ENCODE data around the gene OSBPL5.
A peak's percentile ranks its signal among the peaks of the same experiment; 100 is the strongest.

Gene OSBPL5

DNA sequence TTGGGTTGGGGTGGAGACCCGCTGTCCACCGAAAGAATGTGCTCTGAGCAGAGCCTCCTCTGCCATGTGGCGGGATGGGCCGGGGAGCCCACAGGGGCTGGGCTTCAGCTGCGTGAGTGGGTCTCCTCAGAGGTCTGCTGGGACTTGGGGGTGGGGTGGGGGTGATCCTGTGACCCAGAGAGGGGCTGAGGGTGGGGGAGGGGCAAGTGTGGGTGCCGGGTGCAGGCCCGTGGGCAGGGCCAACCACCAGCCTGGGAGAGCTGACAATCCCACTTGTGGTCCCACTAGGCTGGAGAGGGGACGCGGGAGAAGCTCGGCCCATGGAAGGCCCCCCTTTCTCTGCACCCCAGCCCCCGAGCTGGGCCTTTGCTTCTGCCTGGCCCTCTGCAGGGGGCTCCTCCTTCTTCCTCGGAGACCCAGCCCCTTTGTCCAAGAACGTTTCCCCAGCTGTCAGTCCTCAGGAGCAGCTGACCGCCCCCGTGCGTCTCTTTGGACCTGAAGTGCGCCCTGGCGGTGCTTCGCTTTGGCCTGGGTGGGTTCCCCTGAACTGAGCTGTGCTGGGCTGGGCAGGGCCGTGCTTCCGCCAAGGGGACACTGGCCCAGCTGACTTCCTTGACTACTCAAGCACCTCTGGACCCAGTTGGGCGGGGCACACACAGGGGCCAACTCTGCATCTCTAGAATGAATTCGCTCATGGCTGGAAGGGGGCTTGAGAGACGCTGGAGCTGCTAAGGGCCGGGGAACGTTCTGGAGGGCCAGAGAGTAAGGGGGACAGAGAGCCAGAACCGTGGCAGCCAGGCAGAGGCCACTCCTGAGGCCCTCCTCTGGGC lies 30.2 kb downstream of the OSBPL5 start:
- FAIRE-seq (no peak), DNase-seq (ENCODE audit: low spot score) (no peak)

DNA sequence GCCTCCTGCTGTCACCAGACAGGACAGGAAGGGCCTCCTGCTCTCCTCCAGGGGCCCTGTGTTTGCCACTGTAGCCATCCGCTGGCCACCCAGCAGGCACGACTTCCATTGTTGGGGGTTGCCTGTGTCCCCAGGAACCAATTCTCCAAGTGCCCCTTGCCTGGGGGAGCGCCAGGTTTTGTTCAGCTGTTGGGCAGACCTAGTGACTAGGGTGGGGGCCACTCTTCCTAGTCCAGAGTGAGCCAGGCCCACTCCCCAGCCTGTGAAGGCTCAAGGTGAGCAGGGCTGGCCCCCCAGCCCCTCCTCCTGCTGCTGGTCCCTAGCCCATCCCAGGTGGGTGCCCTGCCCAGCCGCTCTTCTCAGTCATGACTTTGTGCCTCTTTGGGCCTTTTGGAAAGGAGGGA lies 30.9 kb downstream of the OSBPL5 start:
- no peak for DNase-seq (ENCODE audit: low spot score)
- FAIRE-seq: no peak

DNA sequence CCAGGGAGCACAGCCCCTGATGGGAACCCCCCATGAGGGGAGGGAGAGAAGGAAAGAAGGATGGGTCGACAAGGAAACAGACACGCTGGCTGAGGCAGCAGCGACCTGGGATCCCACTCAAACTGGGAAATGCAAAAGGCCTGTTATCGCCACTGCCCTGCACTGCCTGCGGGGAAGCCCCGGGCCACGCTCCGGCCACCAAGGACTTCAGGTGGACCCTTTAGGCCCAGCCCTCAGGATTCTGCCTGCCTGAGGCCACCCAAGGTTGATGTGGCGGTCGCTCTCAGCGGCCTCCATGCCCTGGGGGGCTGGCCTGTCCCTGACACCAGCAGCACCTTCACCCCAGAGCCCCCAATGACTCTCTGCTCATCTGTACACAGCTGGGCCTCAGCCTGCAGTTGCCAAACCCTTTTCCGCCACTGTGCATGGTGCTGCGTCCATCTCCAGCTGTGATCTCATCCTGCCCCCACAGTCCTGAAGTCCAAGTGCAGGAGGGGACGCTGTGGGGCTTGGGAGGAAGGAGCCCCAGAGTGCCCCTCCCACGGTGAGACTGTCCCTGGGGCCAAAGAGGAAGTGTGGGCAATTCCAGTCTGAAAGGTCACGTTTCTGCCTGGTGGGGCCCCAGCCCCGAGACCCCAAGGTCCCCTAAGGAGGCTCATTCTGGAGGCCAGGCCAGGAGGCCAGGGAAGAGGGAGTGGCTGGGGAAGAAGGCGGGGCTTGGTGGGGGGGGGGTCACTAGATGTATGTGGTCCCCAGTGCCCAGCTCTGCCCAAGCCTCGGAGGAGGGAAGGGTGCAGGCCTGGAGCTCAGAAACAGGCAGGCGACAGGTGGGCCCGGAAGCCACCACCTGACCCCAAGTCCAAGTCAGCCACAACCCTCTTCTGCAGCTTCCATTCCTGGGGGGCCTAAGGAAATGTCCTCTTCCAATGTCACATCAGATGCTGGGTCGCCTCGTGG lies 31.6 kb downstream of the OSBPL5 start:
- no peak for DNase-seq (ENCODE audit: low spot score)
- no peak for FAIRE-seq

DNA sequence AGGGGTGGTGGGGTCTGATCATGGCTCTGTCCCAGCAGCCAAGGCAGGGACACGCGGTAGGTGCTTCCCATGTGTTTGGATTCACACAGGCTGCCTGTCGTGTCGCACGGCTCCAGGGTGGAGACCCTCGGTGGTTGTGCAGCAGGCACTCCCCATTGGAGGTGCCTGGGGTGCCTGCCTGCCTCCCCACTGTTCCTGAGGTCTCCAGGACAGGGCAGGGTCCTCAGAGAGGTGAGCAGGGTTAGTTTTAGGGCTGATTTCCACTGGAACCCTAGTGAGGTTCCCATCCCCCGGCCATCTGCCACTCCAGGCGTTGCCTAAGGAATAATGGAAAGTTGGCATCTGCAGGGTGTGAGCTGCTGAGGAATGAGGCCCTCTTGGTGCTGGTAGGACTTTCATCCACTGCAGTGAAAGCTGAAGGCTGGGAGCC lies 32.3 kb downstream of the OSBPL5 start:
- no peak for FAIRE-seq
- DNase-seq (ENCODE audit: low spot score): no peak

DNA sequence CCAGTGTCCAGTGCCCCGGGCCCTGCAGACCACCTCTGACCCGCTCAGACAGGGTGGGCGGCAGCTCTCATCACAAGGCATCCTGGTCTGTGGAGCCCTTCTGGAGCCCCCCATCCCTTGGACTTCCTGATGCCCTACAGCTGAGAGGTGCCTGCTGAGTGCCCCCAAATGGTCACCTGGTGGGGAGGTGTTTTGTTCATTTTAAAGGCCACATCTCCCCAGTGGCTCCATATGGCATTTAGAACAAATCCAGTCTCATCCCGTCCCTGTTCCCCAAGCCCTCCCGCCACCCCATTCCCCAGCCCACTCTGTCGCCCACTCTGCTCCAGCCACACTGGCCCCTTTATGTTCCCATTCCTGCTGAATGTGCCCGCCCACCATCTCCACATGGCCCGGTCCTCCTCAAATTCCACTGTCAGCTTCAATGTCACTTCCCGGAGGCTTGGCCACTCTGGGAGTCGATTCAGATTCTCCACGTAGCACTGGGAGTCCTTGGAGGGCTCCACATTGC lies 32.8 kb downstream of the OSBPL5 start:
- FAIRE-seq (no peak), DNase-seq (ENCODE audit: low spot score) (no peak)

DNA sequence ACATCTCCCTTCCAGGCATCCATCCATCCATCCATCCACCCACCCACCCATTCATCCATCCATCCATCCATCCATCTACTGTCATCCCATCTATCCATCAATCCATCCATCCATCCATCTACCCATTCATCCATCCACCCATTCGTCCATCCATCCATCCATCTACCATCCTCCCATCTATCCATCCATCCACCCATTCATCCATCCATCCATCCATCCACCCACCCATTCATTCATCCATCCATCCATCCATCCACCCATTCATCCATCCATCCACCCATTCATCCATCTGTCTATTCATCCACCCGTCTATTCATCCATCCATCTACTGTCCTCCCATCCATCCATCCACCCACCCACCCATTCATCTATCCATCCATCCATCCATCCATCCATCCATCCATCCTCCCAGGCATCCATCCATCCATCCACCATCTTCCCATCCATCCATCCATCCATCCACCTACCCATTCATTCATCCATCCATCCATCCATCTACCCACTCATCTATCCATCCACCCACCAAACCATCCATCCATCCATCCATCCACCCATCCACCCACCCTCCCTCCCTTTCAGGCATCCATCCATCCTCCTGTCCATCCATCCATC lies 33.7 kb downstream of the OSBPL5 start:
- DNase-seq (ENCODE audit: low spot score) (no peak), FAIRE-seq (no peak)

DNA sequence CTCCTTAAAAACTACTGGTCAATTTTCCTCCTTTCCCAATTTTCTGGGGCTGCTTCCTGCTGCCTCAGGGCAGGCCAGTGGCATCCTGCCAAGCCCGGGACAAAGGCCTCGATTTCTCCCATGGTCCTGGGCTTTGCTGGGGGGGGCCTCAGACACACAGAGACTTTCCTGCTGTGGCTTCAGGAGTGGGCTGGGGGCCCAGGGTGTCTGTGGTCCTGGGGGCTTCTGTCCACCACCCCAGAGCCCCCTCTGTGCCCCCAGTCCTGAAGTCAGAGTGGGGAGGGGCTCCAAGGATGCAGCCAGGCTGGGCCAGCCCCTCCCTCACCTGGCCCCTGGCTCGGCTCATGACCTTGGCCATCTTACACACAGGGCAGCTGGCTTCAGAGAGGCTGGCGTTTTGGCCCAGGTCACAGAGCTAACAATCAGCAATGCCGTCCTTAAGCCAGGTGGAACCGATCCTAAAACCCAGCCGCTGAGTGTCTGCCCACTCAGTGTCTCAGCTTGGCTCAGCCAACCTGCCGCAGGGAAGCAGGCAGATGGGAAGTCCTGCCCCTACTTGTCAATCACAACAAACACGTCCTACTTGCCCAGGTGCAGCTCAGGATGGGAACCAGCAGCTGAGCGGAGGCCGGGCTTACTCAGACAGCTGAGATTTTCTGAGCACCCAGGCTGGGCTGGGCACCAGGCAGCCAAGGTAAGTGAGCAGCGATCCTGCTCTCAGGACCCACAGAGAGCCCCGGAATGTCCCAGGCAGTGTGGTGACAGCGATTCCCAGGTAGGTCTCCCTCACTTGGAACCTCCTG lies 34.6 kb downstream of the OSBPL5 start:
- DNase-seq (ENCODE audit: low spot score) (no peak), FAIRE-seq (no peak)

DNA sequence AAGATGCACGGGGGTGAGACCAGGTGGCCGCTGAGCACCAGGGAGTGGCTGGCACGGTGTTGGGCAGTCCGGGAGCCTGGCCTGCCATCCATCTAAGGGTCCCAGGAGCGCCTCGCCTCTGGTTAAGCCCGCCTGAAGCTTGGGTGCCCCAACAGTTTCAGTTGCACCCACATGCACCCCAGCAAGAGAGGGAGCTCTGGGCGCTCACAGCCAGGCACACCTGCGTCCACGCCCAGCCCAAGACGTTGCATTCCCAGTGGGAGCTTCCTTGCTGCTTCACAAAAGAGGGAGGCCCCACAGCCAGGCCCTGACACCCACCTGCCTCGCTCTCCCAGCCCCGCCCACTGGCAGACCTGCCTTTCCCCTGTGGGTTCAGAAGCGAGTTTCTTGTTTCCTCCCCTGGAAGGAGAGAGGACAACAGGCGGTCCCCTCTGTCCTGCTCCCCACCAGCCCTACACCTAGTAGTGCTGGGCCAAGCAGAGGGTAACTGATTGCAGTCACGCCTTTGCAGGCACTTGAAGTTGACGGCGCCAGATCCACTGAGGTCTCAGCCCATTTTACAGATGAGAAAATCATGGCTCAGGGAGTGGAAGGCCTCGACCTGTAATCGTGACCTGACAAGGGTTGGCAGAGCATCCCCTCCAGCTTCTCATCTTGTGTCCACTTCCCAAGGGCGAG lies 35.4 kb downstream of the OSBPL5 start:
- no peak for DNase-seq (ENCODE audit: low spot score)
- FAIRE-seq: no peak

DNA sequence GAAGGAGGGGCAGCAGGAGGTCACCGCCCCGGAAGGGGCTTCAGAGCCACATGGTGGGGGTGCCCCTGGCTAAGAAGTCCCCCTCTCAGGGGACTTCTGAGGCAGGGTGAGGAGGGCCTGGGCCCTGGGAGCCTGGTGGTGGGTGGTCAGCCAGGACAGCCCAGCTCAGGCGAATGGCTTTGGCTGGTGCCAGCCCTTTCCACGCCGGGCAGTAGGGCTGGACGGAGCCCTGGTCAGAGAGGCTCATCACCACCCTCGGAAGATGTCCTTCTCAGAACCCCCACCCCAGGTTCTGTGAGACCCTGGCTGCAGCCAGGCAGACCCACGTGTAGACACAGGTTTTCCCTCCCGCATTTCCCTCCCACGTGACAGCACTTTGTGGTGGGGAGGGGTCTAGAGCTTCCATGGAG lies 35.9 kb downstream of the OSBPL5 start:
- FAIRE-seq (no peak), DNase-seq (ENCODE audit: low spot score) (no peak)

DNA sequence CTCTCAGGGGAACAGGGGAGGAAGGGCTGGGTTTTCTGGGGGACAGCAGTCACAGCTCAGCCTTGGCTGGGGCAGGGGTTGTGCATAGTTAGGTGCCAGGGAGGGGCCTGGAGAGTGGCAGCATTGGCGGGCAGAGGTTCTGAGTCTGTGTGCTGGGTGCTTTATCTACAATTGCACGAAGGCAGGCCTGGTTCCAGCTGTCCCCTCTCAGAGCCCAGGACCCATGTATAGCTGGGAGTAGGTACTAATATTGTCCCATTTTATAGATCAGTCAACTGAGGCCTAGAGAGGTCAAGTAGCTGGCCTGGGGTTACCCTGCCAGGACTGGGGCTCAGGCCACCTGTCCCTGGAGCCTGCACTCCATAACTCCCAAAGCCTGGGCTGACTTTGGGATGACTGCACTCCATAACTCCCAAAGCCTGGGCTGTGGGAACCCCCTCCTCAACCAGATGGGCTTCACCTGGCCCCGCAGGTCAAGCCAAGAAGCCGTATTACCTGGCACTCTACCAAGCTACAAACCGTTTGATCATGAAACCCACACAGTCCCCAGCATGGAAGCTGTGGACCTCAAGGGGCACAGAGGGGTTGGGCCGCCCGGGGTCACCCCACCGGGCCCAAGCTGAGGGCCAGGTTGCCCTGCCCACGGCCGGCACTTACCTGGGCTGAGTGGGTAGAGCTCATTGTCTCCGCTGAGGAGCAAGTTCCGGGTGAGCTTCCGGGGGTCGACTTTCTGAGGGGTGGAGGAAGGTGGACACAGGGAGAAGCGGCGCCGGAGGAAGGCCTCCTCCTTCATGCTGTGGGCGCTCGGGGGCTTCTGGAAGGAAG lies 36.5 kb downstream of the OSBPL5 start:
- FAIRE-seq (no peak), DNase-seq (ENCODE audit: low spot score) (no peak)

DNA sequence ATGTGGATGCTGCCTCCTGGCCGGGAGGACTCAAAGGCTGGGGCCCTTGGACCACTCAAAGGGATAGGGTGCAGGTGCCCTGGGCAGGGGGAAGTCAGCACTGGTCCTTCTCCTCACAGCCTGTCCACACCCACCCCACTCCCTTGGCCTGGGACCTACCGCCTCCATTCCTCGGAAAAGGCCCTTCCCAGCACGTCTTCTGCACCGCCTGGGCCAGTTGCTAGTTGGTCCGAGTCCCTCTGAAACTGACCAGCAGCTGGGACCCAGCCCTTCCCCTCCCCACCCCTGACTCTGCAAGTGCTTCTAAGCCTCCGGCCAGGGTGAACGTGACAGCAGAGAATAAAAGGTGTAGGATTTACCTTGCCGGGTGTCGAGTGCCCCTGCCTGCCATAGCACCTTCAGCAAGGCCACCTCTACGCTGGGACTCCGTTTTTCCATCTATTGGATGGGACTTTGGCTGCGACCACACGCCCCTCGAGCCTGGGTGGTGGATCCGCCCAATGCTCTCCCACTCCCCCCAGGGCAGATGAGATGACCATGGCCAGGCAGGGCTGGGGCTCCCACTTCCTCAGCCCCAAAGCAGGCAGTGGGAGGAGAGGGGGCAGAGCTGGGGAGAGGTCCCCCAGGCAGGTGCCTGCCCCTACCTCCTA lies 37.3 kb downstream of the OSBPL5 start:
- FAIRE-seq: no peak
- no peak for DNase-seq (ENCODE audit: low spot score)

DNA sequence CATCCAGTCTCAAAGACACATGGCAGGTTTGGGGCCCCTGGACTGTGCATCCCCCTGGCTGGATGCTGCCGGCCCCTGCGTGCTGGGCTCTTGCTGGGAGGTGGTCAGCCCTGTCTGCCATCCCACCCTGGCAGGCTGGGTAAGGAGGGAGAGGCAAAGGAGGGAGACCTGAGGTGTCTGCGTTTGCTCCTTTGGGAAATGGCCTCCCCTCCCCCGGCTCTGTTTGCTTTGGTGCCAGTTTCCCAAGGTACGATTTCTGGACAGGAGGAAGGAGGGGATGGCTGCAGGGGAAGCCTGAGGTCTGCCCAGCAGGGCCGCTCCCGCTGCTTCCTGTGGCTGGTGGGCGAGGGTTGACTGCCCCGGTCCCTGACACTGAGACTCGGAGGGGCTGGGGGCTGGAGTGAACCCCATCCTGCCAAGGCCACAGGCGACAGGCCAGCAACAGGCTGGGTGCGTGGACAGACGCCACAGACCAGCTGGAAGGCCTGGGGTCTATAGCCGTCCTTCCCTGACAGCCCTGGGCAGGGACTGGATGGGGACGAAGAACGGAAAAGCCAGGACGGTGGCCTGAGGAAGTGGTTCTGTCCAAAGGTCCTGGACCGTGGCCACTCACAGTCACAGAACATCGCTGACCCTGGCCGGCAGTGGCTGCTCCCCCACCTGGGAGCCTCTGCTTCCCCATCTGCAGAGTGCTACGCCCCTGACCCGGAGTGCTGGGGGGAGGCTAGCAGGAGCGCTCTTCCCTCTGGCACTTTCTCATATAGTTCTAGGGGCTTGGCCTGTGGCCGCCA lies 38.0 kb downstream of the OSBPL5 start:
- no peak for DNase-seq (ENCODE audit: low spot score)
- no peak for FAIRE-seq

DNA sequence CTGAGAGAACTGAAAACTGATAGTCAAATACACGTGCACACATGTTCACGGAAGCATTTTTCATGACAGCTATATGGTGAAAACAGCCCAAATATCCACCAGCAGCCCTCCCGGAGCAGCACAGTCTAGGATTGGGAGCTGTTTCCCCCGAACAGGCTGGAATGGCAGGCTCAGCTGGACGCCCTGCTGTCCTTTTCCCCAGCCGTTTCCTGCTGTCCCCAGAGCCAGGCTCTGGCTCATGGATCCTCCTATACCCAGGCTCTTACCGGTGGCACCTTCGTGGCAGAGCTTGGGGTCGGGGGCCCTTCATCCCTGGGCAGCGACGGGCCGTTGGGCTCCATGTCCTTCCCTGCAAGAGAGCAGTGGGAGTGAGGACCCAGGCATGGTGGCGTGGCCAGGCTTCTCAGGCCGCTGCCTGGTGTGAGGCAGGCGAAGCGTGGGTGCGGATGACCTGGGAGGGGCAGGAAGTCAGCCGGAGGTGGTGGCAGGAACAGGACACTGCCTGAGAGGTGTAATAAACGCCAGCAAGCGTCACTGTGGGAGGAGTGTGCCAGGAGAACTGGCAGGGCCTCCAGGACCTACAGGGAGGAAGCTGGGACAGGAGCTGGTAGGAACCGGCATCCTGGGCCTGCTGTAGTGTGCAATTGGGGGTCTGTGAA lies 38.8 kb downstream of the OSBPL5 start:
- FAIRE-seq (no peak), DNase-seq (ENCODE audit: low spot score) (no peak)

DNA sequence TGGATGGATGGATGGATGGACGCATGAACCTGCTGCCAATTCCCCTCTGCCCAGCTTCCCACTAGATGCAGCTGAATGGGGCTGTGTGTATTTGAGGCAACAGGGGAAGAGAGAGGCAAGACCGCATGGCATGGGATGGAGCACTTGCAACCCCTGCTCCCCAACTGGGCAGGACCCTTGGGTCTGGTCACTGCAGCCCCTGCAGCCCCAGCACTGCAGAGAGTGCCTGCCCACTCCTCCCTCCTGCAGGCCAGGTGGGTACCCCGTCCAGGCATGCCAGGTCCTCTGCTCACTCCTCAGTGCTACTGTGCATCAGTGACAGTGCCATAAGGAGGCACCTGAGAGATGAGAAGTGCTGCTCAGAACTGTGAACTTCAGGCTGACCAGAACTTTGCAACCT lies 40.3 kb downstream of the OSBPL5 start:
- DNase-seq (ENCODE audit: low spot score) (no peak), FAIRE-seq (no peak)

DNA sequence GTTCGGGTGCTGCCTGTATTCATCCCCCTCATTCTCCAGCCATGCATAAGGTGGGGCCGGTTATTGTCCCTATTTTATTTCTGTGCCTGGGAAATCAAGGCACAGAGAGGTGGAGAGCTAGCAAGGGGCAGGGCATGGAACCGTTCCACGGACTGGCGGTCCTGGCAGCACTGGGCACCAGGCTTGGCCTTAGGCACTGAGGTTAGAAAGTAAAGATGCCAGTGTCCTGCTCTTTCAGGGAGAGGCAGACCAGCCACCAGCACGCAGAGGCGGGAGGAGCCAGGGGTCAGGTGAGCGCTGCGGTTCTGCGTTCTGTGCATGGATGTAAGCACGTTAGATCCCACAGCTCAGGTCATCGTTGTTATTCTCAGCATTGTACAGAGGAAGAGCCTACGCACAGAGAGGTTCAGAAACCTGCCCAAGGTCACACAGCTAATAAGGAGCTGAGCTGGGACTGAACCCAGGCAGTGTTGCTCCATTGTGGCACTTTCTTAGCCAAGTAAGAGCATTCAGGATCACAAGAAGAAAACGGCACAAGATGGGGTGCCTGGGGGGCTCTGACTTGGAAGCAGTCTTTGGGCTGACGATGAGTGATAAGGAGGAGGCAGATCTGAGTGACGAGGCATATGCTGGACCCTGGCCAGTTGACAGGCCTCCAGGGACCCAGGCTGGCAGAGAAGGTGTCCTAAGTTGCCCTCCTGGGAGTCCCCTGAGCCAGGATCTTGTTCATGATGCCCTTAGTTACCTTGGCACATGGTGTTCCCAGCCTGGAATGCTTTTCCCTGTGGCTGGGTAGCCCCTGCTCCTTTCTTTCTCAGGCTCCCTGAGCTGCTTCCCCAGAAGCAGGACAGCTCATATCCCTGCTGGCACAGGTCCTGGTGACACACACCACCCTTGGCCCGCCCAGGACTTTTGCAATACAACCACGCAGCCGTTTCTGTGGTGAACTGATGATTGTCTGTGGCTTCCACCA lies 41.1 kb downstream of the OSBPL5 start:
- DNase-seq (ENCODE audit: low spot score): peak; percentile 65
- FAIRE-seq: no peak

DNA sequence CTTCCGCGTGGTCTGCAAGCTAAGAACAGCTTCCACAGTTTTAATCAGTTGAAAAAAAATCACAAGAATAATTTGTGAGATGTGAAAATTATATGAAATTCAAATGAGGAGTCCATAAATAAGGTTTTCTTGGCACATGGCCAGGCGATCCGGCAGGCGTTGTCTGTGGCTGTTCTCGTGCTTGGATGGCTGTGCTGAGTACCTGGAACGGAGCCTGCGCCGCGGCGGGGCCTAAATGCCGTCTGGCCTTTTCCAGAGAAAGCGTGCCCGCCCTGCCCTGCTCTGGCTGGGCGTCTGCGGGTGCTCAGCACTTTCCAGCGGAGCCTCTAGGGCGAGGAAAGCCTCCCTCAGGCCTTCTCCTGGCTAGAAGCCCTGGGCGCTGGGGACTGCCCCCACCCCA lies 41.8 kb downstream of the OSBPL5 start:
- FAIRE-seq (no peak), DNase-seq (ENCODE audit: low spot score) (no peak)
